HG03103 (cell line): ENCODE data around the gene ANTXR1.

Experiments
- ATAC-seq: cut with Tn5 transposase; IDR thresholded peaks from one replicate; pipeline ENCODE4 v1.9.1; 2021; ENCODE audit warnings: low read depth; ENCODE audit not compliant: unreplicated experiment

The ANTXR1 gene

DNA sequence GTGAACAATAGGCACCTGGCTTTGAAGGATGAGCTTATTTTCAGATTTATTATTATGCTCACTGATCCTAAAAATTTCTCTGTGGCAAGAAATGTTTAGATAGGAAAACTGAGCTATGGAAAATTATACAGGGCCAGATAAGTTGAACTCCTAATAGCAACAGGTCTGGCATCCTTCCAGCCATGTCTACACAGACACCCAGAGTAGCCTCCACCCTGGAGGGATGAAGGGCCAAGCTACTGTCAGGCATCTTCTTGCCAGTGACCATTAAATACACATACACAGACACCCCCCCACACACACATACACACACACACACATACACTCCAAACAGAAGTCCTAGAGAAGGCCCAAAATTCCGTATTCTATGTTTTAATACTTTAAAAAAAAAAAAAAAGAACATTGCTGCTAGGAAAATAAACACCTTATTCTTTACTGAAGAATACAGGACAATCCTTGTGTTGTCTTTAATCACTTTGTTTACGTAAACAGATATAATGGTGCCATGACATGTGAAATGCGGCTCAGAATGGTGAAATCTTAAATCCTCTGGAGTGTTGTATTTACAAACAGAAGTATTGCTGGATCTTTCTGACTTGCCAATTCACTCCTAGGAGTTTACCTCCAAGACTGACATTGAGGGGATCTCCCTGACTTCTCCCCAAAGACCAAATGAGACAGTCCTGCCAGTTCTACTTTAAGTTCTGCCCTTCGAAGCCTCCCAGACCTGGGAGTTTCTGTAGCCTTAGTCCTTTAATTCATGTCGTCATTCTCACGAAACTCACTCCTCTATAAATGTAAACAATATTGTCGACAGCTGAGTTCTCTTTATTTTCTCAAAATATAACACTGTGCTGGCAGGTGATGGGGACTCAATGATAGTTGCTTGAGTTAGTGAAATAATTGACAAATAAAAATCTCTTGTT, 163.1 kb downstream of the ANTXR1 start:
- no peak for ATAC-seq

DNA sequence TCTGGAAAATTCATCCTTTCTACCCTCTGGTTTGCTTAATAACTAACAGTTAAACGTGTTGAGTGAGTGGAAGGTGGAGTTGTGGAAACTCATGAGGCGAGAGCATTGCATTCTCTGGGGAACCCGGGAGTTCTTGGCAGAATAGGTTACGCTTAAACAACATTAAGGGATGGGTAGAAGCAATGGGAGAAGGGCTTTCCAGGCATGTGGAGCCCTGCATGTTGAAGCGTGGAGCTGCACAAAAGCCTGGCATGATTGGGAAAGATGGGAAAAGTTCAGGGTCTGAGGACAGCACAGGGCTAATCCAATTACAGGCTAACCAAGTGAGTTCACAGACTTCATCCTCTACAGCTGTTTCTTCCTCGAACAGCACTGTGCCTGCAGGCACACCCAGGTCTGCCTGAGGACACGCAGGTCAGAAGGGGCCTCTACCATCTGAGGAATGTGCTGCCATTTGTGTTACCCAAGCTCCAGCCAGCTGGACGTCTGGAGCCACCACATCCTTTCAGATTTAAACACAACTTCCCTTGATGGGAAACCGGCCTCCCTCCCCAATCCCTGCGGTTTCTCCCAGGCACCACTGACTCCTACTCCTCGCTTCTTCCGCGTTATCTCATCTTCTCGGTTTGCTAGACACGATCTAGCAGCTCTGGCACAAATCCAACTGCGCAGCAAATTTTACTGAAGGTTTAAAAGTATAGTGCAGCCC, 164.2 kb downstream of the ANTXR1 start:
- no peak for ATAC-seq

DNA sequence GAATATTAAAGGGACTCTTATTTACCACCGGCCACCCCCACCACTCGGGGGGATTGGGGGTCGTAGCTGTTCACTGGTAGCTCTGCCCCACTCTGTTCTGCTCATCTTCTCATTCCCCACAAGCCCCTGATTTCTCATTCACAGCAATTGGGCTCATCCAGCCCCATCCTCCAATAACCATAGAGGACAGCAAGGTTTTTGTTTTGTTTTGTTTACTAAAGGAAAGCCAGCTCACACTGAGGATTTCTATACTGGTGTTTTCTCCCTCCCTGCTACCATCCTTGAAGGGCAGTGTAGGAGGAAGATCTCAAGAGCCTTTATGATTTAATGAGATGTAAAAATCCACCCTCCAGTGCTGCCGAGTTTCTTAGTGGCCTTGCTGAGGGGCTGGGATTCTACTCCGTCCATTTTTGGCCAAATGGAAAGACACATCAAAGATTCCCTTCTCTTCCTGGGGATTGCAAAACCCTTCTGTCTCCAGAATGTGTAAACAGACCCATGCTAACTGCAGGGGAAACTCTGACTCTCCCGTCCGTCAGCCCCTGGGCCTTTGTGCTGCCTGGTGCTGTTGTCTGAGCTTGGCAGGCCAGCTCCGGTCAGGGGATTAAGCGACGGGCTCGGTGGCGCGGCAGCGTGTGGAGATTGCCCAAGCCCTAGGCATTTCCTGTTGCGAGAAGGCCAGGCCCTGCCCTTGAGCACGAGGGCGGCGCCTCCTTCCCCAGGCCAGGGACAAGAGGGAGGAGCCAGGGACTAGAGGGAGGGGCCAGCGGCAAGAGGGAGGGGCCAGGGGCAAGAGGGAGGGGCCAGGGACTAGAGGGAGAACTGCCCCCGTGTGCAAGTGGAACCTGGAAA, 165.0 kb downstream of the ANTXR1 start:
- no peak for ATAC-seq

DNA sequence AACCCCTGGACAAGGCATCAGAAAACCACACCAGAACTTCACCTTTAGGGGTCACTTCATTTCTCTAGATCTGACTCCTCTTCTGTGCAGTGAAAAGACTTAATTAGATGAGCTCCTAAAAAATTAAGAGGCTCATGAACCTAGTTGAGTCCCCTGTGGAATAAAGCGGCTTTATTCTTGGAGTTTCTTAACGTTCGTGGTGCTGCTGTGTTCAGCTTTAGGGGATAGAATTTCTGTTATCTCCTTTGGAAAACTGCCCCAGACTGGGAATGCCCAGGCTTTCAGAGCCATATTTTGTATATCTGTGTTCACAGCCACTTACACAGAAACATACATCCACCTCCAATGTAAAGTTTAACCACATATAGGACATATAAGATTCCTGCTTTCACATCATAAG, 165.8 kb downstream of the ANTXR1 start:
- ATAC-seq = no peak

DNA sequence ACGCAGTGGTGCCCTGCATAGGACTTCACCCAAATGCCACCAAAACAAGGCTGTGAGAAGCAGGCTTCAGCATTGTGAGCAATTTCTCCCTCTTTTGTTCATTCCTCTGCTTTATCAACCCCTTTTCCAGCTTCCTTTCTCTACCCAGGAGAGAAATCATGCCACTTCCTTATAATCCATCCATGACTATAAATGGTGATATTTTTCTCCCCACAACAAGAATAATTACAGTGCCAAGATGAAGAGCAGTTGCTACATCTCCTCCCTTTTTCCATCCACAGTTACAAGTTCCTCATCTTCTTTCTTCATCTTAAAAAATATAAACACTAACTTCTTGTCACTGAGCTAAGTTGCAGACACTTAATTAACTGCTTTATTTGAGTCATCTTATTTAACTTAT, 167.2 kb downstream of the ANTXR1 start:
- no peak for ATAC-seq

DNA sequence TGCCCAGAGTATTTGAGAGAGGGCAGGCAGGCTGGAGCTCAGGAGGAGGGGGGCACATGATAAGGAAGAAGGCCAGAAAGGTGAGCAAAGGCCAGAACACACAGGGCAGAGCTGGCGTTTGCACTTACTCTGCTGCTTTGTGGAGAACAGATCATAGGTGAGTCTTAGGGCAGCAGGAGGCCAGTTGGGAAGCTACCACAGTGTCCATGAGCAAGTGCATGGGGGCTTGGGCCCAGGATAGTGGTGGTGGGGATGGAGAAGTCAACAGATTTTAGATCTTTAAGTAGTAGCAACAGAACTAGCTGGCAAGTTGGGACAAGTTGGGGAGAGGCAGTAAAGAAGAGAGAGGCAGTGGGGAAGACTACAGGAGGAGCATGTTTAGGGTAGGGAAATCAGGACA, 168.0 kb downstream of the ANTXR1 start:
- no peak for ATAC-seq

DNA sequence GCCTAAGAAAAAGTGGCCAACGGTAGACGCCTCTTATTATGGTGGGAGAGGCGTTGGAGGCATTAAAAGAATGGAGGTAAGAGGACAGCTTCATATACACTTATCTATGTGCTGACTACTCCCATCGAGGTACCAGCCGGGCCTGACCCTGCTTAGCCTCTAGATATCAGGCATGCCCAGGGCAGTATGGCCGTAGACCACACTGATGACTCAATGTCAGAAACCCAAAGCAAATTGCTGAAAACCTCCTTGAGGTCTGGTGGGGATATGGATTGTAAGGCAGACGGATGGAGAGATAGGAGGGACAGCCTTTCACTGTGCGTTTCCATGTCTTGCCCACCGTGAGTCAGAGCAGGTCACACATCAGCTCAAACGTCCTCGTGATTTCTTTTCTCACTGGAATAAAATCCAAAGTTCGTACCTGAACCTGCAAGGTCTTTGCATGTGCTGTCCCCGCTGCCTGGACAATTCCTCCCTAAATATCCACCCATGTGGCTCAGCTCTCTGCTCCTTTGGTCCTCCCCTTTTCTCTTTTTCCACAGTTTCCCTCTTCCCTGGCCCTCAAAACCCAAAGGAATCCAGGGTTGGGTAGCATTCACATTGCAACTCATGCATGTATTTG, 168.9 kb downstream of the ANTXR1 start:
- ATAC-seq = no peak

DNA sequence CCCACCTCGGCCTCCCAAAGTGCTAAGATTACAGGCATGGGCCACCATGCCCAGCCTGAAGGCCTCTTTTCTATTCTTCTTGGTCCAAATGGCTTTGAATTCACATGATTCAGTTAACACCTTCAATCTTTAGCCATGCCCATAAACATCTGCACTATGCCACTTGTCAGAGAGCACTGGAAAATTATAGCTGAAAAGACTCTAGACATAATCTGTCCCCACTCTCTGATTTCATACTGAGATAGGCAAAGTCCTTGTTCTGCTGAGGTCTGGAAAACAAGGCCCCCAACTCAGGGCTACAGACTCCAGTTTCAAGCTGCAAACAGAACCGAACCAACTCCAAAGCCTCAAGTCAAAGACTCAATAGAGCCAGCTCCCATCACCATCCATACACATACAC, 170.7 kb downstream of the ANTXR1 start:
- no peak for ATAC-seq

DNA sequence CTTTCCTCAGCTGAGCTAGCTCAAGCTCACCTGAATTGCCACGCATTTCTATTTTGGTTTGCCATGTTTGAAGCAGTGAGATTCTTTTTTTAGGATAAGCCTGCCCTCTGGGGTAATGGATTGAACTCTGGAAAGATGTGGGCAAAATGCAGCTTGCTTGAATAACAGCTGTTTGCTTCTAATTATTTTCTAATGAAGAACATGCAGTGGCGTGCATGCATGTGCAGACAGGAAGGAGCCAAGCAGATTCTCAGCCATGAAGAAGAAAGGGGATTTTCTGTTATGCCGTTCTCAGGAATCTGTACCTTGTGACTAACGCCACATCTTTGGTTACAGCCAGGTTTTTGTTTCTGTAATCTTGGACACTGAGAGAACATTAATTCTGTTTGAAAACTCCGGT, 171.2 kb downstream of the ANTXR1 start:
- ATAC-seq = no peak

DNA sequence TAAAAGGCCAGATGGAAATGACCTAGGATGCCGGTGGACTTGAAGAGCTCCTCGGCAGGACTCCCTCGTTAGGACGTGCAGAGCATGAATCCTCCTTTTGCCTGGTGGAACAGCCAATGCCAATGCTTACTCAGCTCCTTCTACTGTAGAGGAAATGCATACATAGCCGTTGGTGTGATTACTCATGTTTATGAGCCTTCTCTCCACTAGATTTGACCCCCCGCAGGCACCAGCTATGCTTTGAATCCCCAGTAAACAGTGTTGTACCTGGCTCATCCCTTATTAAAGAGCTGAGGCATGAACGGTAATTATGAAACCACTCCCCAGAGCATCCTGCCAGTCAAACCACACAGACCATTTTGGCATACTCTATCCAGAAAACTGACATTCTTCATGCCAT, 172.8 kb downstream of the ANTXR1 start:
- no peak for ATAC-seq

DNA sequence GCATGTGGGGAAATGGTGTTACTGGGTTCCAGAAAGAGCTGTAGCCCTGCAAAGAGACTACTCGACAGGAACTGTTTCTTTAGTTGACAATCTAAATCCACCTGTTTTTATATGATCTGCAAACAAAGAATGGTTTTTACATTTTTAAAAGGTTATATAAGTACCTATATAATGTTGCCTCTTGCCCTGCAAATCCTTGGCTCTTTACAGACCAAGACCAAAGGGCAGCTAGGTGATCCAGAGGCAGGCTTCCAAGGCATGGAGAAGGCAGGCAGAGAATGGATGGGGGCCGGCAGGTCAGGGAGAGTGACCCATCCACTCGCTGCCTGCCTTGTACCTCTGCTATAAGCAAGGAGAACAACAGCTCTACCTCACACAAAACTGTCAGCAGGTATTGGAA, 173.6 kb downstream of the ANTXR1 start:
- no peak for ATAC-seq

DNA sequence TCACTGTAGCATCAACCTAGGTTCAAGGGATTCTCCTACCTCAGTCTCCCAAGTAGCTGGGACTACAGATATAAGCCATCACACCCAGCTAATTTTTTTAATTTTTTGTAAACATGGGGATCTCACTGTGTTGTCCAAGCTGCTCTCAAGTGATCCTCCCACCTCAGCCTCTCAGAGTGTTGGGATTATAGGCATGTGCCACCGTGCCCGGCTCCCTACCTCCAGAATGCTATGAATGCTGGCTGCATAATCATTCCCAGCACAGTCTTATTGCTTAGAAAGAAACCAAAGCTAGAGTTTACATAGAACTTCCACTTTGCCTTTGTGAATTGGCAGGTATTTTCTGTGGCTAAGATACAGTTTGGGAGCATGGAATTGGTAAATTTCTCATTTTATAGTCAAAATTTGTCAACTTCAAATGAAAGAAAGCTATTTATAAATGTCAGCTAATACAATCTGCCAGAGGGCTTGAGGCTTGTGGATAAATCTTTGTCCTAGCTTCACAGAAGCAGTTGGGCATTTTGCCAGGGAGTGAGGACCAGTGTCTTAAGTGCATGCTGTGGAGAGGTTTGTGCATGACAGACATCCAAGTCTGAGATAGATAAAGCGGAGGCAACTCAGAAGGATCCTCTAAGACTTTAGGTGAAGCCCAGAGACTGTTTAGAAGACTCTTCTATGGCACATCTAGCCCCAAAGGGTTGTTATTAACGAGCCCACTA, 175.4 kb downstream of the ANTXR1 start:
- no peak for ATAC-seq

DNA sequence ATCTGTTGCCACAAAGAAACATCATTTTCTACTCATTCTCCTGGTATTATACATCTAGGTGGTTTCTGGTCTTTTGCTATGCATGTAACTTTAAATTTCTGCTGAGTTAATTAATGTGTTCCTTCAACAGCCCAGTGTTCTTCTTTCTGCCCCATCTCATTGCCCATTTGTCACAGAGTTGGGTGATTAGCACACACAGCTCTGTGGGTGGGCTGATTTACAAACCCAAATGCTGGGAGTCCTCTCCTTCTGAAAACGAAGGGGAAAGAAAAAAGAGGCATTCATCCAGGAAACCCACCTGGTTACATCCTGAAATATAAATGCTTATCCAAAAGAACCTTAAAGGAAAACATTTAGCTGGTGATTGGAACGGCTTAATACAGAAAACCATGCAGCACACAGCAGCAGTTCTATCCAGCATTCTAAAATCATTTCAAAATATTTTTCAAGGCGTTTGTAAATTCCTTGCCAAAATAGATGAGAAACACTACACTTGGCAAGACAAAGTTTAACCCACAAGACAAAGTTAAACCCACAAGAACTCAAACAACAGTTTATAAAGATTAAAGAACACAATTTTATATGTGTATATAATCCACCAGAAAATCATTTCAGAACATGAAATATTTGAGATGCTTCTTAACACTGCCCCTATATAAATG, 177.9 kb downstream of the ANTXR1 start:
- no peak for ATAC-seq

DNA sequence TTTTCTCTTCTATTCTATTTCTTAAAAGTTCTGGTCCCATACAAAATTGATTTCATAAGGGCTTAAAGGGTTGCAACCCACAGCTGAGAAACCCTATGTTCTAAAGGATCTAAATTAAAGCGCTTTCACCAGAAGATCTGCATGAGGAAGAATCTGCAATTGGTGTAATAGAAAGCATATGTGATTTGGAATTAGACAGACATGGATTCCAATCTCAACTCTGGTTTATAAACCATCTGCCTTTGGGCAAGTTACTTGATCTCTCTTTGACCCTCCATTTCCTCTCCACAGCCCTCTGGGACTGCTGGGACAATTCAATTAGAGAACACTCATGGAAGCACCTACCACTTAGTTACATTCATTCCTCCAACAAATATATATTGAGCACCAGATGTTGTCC, 178.7 kb downstream of the ANTXR1 start:
- no peak for ATAC-seq

DNA sequence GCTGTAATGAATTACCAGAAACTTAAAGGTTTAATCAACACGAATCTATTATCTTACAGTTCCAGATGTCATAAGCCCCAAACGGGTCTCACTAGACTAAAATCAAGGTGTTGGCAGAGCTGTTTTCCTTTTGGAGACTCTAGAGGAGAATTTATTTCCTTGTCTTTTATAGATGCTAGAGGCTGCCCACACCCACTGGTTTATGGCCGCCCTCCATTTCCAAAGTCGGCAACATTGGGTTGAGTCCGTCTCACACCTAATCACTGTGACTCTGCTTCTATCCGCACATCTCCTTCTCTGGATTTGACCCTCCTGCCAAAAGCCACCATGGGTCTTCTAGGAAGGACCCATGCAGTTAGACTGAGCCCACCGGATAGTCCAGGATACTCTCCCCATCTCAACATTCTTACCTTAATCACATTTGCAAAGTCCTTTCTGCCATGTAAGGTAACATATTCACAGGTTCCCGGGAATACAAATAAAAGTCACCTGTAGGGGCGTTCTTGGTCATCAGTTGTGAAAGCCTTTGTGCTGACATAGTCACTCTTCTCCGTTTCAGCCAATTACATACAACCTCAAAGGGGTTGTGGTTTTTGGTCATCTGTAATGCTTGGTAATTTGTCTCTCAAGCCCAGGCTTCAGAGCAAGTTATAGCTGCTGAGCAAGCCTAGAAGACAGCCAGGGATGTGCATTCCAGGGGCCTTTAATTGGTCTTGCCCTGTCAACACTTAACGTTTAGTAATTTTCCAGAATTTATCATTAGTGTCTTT, 179.4 kb downstream of the ANTXR1 start:
- ATAC-seq = no peak

DNA sequence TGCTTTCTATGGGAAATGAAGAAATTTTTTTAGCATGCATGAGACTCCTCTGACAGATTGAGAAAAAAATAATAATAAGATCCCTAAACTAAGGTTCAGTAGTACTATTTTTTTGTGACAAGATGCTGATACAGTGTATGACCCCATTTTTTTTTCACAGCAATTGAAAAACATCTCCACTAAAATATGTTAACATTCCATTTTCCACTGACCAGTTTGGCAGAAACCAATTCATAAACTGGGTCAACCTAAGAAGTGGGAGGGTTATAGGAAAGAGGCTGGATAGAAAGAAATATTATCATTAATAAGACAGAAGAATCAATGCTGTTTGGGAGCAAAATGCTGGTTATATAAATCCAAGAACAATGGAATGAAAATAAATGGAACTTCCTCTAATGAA, 182.7 kb downstream of the ANTXR1 start:
- ATAC-seq = no peak

DNA sequence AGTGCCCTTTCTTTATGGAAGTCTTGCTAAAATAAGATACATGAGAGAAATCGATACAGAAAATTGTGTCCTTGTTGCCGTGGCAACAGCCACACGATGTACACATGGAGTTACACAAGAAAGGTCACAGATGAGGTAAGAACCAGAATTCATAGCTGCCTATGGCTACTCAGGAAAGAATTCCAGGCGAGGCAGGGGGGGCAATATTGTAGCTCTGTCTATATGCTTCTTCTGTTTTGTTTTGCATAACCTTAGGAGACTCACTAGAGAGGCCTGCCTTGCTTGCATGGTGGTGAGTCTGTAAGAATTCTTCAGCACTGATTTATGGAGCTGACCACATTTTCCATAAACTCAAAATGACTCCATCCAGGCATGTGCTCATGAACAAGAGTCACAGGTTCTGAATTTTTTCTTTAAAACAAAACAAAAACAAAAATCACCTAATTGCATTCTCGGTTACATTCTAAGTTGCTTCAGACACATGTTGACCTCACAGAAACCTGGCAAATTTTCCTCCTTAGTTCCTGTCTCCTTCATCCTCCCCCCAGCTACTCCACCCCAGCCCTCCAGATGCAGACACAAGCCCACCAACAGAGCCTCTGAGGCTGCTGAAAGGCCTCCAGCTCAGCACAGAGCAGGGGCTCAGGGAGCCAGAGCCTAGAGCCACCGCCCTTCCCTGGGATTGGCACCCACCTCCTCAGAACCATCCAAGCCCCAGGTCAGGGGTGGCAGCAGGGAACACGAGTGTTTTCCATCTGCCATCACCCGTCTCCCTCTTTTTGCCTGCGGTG, 183.5 kb downstream of the ANTXR1 start:
- no peak for ATAC-seq

DNA sequence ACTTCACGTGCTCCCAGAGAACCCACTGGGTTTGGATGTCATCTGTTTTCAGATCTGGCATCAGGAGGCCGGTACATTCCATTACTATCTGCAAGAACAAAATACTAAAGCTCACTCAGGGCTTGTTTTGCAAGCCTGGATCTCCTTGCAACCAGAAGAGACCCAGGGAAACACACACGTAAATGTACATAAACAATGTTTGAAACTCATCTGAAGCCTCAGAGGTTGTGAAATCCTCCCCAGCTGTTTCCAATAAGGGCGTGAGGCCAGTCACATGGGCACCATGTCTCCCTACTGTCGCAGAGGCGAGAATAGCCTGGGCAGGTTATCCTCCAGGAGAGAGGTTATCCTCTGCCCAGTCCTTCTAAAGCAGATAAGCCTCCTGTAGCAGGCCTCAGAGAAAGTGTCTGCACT, 187.1 kb downstream of the ANTXR1 start:
- ATAC-seq = no peak
